Gastroesophageal sphincter (tissue), 3 donors: ENCODE data around the gene SH3BGR.

ENCODE experiments used
- CTCF ChIP-seq, 4 experiments: fragments of 200-600 bp in 2 of 4; fragments of 450-650 bp in 2 of 4; sonication (generic) in 1 of 4; IDR thresholded peaks; one replicate each; pipeline ENCODE4 v1.5.1; 2017 to 2019; ENCODE audit warnings: antibody characterized with exemption in 4 of 4, mild to moderate bottlenecking in 2 of 4, moderate library complexity in 2 of 4
- POLR2A ChIP-seq, 2 donors: fragments of 450-650 bp; IDR thresholded peaks; one replicate each; pipeline ENCODE4 v1.6.1; 2017; ENCODE audit warnings: antibody characterized with exemption in 2 of 2, mild to moderate bottlenecking in 2 of 2, moderate library complexity in 1 of 2

GRCh38 chr21:39434950-39435349 is 16.8 kb upstream of the SH3BGR start:
- no peak for TF ChIP-seq CTCF (IDR thresholded peaks at IDR 0.05)
- no peak for TF ChIP-seq POLR2A (IDR thresholded peaks at IDR 0.05)
